Measurements from ENCODE around the gene PIP4K2B.
"Not testable (repeated sequence)": the region's sequence is repeated elsewhere in the genome, so short reads cannot be mapped to it uniquely, and the experiment has no call there.

The PIP4K2B gene

GRCh38 chr17:38730526-38731379, 68.6 kb downstream of the PIP4K2B start:
- Histone ChIP-seq H3K36me3 (ENCODE audit: insufficient read depth, low read length) (peaks cover 19% of the 10 kb centered on the region), H3K4me3 (peak overlapping the region; percentile 81), H3K27ac (peak overlapping the region; percentile 70), H3K9ac (ENCODE audit: insufficient read length) (peak overlapping the region; percentile 75), H3K9me3 (ENCODE audit: low read depth, low read length) (no peaks in the 10 kb centered on the region)
- no peak for TF ChIP-seq EZH2 (IDR thresholded peaks at IDR 0.05)
- no peak for TF ChIP-seq FOXP2 (optimal IDR thresholded peaks at IDR 0.05; ENCODE audit: control extremely low read depth, extremely low read length, insufficient read depth)
- no peak for TF ChIP-seq POLR2AphosphoS5 (IDR thresholded peaks at IDR 0.05; ENCODE audit: borderline replicate concordance, low read depth, low read length)
- DNase-seq (ENCODE audit: low read depth, low spot score) = no peak

- Histone ChIP-seq H3K36me3 (ENCODE audit: insufficient read depth, low read length) (peaks cover 12% of the 10 kb centered on the region; the same call in 1 of the 2 replicates), H3K4me3 (peak within 1 kb of the TSS; percentile 81), H3K9me3 (ENCODE audit: low read depth, low read length) (no peaks in the 10 kb centered on the region), H3K9ac (ENCODE audit: insufficient read length) (peak within 1 kb of the TSS; percentile 75), H3K27ac (peak within 1 kb of the TSS; percentile 70)
- no peak for TF ChIP-seq FOXP2 (optimal IDR thresholded peaks at IDR 0.05; ENCODE audit: control extremely low read depth, extremely low read length, insufficient read depth)
- no peak for TF ChIP-seq EZH2 (IDR thresholded peaks at IDR 0.05)
- DNase-seq (ENCODE audit: low read depth, low spot score) = no peak
Measured at GRCh38 chr17:38729886-38730525, 69.3 kb downstream of the PIP4K2B start, which contains the start of gene CISD3. TSS of gene CISD3 (plus strand) at chr17:38730341. CDS start at chr17:38730359, 18 bp downstream.

GRCh38 chr17:38729368-38729885, 69.9 kb downstream of the PIP4K2B start:
- peak overlapping the region; percentile 81 for H3K4me3 ChIP-seq
- no peak for DNase-seq (ENCODE audit: low read depth, low spot score)
- no peaks in the 10 kb centered on the region for H3K9me3 ChIP-seq (ENCODE audit: low read depth, low read length)
- H3K36me3 ChIP-seq (ENCODE audit: insufficient read depth, low read length) = peaks cover 9% of the 10 kb centered on the region; the same call in 1 of the 2 replicates
- no peak for TF ChIP-seq POLR2AphosphoS5 (IDR thresholded peaks at IDR 0.05; ENCODE audit: borderline replicate concordance, low read depth, low read length)
- no peak for TF ChIP-seq FOXP2 (optimal IDR thresholded peaks at IDR 0.05; ENCODE audit: control extremely low read depth, extremely low read length, insufficient read depth)
- TF ChIP-seq EZH2 (IDR thresholded peaks at IDR 0.05) = no peak
- H3K27ac ChIP-seq = peak overlapping the region; percentile 40; the same call in 1 of the 2 replicates
- peak overlapping the region; percentile 61 for H3K9ac ChIP-seq (ENCODE audit: insufficient read length)

- Histone ChIP-seq H3K4me3 (no peak overlapping the region), H3K36me3 (ENCODE audit: insufficient read depth, low read length) (no peaks in the 10 kb centered on the region; the same call in 1 of the 2 replicates), H3K9ac (ENCODE audit: insufficient read length) (no peak overlapping the region), H3K9me3 (ENCODE audit: low read depth, low read length) (no peaks in the 10 kb centered on the region), H3K27ac (no peak overlapping the region)
- TF ChIP-seq EZH2 (IDR thresholded peaks at IDR 0.05) (no peak), POLR2AphosphoS5 (IDR thresholded peaks at IDR 0.05; ENCODE audit: borderline replicate concordance, low read depth, low read length) (no peak), FOXP2 (optimal IDR thresholded peaks at IDR 0.05; ENCODE audit: control extremely low read depth, extremely low read length, insufficient read depth) (no peak)
- no peak for DNase-seq (ENCODE audit: low read depth, low spot score)
Measured at GRCh38 chr17:38728290-38728831, 71.0 kb downstream of the PIP4K2B start.

GRCh38 chr17:38727736-38728135, 71.6 kb downstream of the PIP4K2B start:
- H3K4me3 ChIP-seq = no peak overlapping the region
- no peaks in the 10 kb centered on the region; the same call in 1 of the 2 replicates for H3K36me3 ChIP-seq (ENCODE audit: insufficient read depth, low read length)
- H3K27ac ChIP-seq = peak overlapping the region; percentile 54
- H3K9me3 ChIP-seq (ENCODE audit: low read depth, low read length) = no peaks in the 10 kb centered on the region
- no peak for DNase-seq (ENCODE audit: low read depth, low spot score)
- H3K9ac ChIP-seq (ENCODE audit: insufficient read length) = no peak overlapping the region
- TF ChIP-seq POLR2AphosphoS5 (IDR thresholded peaks at IDR 0.05; ENCODE audit: borderline replicate concordance, low read depth, low read length) (no peak), EZH2 (IDR thresholded peaks at IDR 0.05) (no peak), FOXP2 (optimal IDR thresholded peaks at IDR 0.05; ENCODE audit: control extremely low read depth, extremely low read length, insufficient read depth) (no peak)

GRCh38 chr17:38726145-38726544, 73.2 kb downstream of the PIP4K2B start:
- H3K9me3 ChIP-seq (ENCODE audit: low read depth, low read length); H3K27ac ChIP-seq; H3K36me3 ChIP-seq (ENCODE audit: insufficient read depth, low read length); H3K9ac ChIP-seq (ENCODE audit: insufficient read length); DNase-seq (ENCODE audit: low read depth, low spot score); H3K4me3 ChIP-seq: not testable (repeated sequence)

GRCh38 chr17:38725066-38725465, 74.3 kb downstream of the PIP4K2B start:
- TF ChIP-seq POLR2AphosphoS5 (IDR thresholded peaks at IDR 0.05; ENCODE audit: borderline replicate concordance, low read depth, low read length) = no peak
- no peak for TF ChIP-seq EZH2 (IDR thresholded peaks at IDR 0.05)
- no peak for TF ChIP-seq FOXP2 (optimal IDR thresholded peaks at IDR 0.05; ENCODE audit: control extremely low read depth, extremely low read length, insufficient read depth)
- Histone ChIP-seq H3K27ac (no peak overlapping the region), H3K9me3 (ENCODE audit: low read depth, low read length) (no peaks in the 10 kb centered on the region), H3K36me3 (ENCODE audit: insufficient read depth, low read length) (peaks cover 14% of the 10 kb centered on the region), H3K9ac (ENCODE audit: insufficient read length) (no peak overlapping the region), H3K4me3 (no peak overlapping the region)
- no peak for DNase-seq (ENCODE audit: low read depth, low spot score)

GRCh38 chr17:38724337-38724988, 74.9 kb downstream of the PIP4K2B start:
- Histone ChIP-seq H3K27ac (no peak overlapping the region), H3K9me3 (ENCODE audit: low read depth, low read length) (no peaks in the 10 kb centered on the region), H3K9ac (ENCODE audit: insufficient read length) (no peak overlapping the region), H3K36me3 (ENCODE audit: insufficient read depth, low read length) (peaks cover 16% of the 10 kb centered on the region), H3K4me3 (no peak overlapping the region)
- TF ChIP-seq EZH2 (IDR thresholded peaks at IDR 0.05) = no peak
- no peak for TF ChIP-seq POLR2AphosphoS5 (IDR thresholded peaks at IDR 0.05; ENCODE audit: borderline replicate concordance, low read depth, low read length)
- no peak for TF ChIP-seq FOXP2 (optimal IDR thresholded peaks at IDR 0.05; ENCODE audit: control extremely low read depth, extremely low read length, insufficient read depth)
- no peak for DNase-seq (ENCODE audit: low read depth, low spot score)

Measured in SK-N-MC (cell line).